Hematopoietic multipotent progenitor cell treated with erythropoietin and hydrocortisone succinate and interleukin-3 and kit ligand, for 8 days (in vitro differentiated cells): ENCODE data around the gene GYS1.
"Not testable (repeated sequence)": the region's sequence is repeated elsewhere in the genome, so short reads cannot be mapped to it uniquely, and the experiment has no call there.

ENCODE experiments used
- DNase-seq: peaks from one replicate; pipeline ENCODE4 v3.0.0-alpha.2; 2015

The GYS1 gene

GRCh38 chr19:48933382-48933932 is 59.7 kb downstream of the GYS1 start, which contains the start of gene DHDH:
TSS of gene DHDH (plus strand) at chr19:48933699. CDS start at chr19:48933722, 23 bp downstream.
- peak; percentile 80 for DNase-seq

- peak; percentile 45 for DNase-seq
Measured at GRCh38 chr19:48928164-48929025, 64.7 kb downstream of the GYS1 start.

- DNase-seq = not testable (repeated sequence)
Measured at GRCh38 chr19:48927692-48928091, 65.4 kb downstream of the GYS1 start.

GRCh38 chr19:48926909-48927308 is 66.2 kb downstream of the GYS1 start:
- DNase-seq = peak; percentile 59

GRCh38 chr19:48925890-48926289 is 67.2 kb downstream of the GYS1 start:
- DNase-seq = not testable (repeated sequence)

GRCh38 chr19:48925240-48925843 is 67.8 kb downstream of the GYS1 start:
- DNase-seq = no peak

GRCh38 chr19:48922548-48923490 is 70.3 kb downstream of the GYS1 start:
- DNase-seq = no peak

GRCh38 chr19:48921721-48922500 is 71.2 kb downstream of the GYS1 start:
- DNase-seq = no peak

GRCh38 chr19:48920949-48921348 is 72.2 kb downstream of the GYS1 start:
- DNase-seq = no peak

- DNase-seq = not testable (repeated sequence)
Measured at GRCh38 chr19:48919271-48919670, 73.8 kb downstream of the GYS1 start.

- DNase-seq = peak; percentile 39
Measured at GRCh38 chr19:48918801-48919247, 74.3 kb downstream of the GYS1 start.
